ENCODE measurements around the gene PNKD. TPM values are rescaled to one million over a fixed set of nuclear protein-coding genes. Genes with fewer than 3 reads are reported as not detected.

The PNKD gene
- total and polyA plus RNA-seq, 7 experiments from 2014 or later, result 18.5 to 108 (median 37.6) TPM

DNA sequence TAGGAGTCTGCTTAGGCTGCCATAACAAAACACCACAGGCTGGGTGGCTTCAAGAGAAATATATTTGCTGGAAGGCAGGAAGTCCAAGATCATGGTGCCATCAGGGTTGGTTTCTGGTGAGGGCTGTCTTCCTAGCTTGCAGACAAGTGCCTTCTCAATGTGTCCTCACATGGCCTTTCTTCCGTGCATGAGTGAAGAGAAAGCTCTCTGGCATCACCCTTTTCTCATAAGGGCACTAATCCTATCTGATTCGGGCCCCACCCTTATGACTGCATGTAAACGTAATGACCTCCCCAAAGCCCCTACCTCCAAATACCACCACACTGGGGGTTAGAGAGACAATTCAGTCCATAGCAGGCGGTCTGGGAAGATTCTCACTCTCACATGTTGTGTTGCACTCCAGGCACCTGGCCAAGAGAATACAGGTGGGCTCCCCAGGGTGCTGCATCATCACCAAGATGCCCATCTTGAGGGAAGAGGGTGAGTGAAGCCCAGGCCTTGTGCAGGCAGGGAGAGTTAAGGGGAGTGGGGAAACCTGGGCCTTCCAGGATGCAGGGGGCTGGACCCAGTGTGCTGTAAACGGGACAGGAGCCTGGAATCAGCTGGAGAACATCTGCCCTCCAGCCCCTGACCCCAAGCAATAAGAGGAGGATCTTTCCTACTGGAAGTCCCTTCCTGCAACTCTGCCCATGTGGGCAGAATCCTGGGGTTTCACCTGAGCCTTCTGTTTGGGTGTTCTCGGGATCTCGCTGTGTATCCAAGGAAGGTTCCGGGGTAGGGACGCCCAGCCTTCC lies 96.5 kb downstream of the PNKD start:
- H3K36me3 Mint-ChIP-seq, result peaks cover 0 to 2% (median 0%) of the 10 kb centered on the region in 5 donors
- H3K4me1 ChIP-seq (ENCODE audit: control insufficient read depth in 2 of 2, insufficient read depth in 2 of 2, low read length in 2 of 2), result peaks cover 0 to 17% of the 10 kb centered on the region in 2 donors
- ChIA-PET CTCF (interaction anchor here (0.7 to 1.4 kb wide), 4 partner anchors 10 to 200 kb away, joined by 3 to 10 read pairs (median 4); partner anchors contain the start of genes CATIP and CXCR1), POLR2A (interaction anchor here (0.7 to 1.7 kb wide), 12 partner anchors 9 to 97 kb away, joined by 3 to 14 read pairs (median 3); partner anchors contain the start of genes AAMP, CATIP, CTDSP1 and PNKD)
- no peaks in the 10 kb centered on the region for H3K27me3 ChIP-seq (ENCODE audit: control insufficient read depth in 2 of 2, insufficient read depth in 2 of 2, low read length in 2 of 2)
- H3K4me3 Mint-ChIP-seq, result peak overlapping the region; percentile 66 to 87 (median 82)
- intact Hi-C loops (cut with micrococcal nuclease), result loop anchor here (1.0 to 2.0 kb wide), 4 partner anchors 29 to 97 kb away; partner anchors contain the start of genes AAMP (in 1 of the 2), PNKD (in 1 of the 2) and TMBIM1 (in 1 of the 2)
- peaks cover 11 to 51% (median 31%) of the 10 kb centered on the region in 7 donors for H3K4me1 Mint-ChIP-seq
- H3K9me3 ChIP-seq (ENCODE audit: control insufficient read depth in 2 of 3, low read length in 3 of 3), result no peaks in the 10 kb centered on the region
- DNase-seq (no peak), ATAC-seq (no peak)
- peak overlapping the region; percentile 72 for H3K27ac ChIP-seq (ENCODE audit: low read depth, low read length)
- peak overlapping the region; percentile 74 for H3K4me3 ChIP-seq (ENCODE audit: low read length)
- H3K9me3 Mint-ChIP-seq, result peaks cover 0 to 3% (median 0%) of the 10 kb centered on the region in 11 donors
- no peaks in the 10 kb centered on the region for H3K36me3 ChIP-seq (ENCODE audit: control insufficient read depth in 2 of 3, insufficient read depth in 3 of 3, low read length in 3 of 3)
- H3K27me3 Mint-ChIP-seq, result peaks cover 0 to 33% (median 0%) of the 10 kb centered on the region in 5 donors
- peak overlapping the region; percentile 14 to 94 (median 83) for H3K27ac Mint-ChIP-seq

DNA sequence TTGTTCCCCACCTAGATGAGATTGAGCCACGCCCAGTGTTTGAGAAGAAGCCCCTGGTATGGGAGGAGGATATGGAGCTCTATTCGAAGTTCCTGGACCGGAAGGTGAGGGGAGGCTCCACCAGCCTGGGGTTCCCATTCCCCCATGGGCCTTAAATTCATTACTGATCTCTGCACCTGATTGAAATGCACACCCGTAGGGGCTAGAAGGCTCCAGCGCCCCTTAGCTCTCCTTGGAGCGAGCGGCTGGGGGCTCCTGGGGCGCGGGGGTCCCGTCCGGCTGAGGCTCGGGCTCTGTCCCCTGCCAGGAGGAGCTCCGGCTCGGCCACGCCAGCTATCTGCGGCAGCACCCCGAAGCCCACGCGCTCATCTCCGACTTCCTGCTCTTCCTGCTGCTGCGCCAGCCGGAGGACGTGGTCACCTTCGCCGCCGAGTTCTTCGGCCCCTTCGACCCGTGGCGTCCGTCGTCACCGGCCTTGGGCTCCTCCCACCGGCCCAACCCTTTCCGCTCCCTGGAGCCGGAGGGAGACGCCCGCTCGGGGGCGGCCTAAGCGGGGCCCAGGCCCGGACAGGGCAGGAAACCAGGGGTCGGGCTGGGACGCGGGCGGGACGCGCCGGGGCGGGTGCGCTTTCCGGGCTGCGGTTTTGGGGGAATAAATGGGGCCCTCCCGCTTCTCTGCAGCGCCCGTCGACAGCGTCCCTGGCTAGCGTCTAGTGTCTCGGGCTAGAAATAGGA lies 97.3 kb downstream of the PNKD start:
- Histone ChIP-seq H3K36me3 (ENCODE audit: control insufficient read depth in 2 of 3, insufficient read depth in 3 of 3, low read length in 3 of 3) (no peaks in the 10 kb centered on the region), H3K4me3 (ENCODE audit: low read length) (peak overlapping the region; percentile 74), H3K27me3 (ENCODE audit: control insufficient read depth in 2 of 2, insufficient read depth in 2 of 2, low read length in 2 of 2) (no peaks in the 10 kb centered on the region), H3K9me3 (ENCODE audit: control insufficient read depth in 2 of 3, low read length in 3 of 3) (no peaks in the 10 kb centered on the region), H3K27ac (ENCODE audit: low read depth, low read length) (peak overlapping the region; percentile 72), H3K4me1 (ENCODE audit: control insufficient read depth in 2 of 2, insufficient read depth in 2 of 2, low read length in 2 of 2) (peaks cover 0 to 17% of the 10 kb centered on the region in 2 donors)
- intact Hi-C loops (cut with micrococcal nuclease), result loop anchor here (1.0 to 2.0 kb wide), 4 partner anchors 29 to 97 kb away; partner anchors contain the start of genes AAMP (in 1 of the 2), PNKD (in 1 of the 2) and TMBIM1 (in 1 of the 2)
- H3K4me3 Mint-ChIP-seq, result peak overlapping the region; percentile 75 to 87 (median 82)
- H3K27me3 Mint-ChIP-seq, result peaks cover 0 to 33% (median 0%) of the 10 kb centered on the region in 5 donors
- peaks cover 11 to 51% (median 31%) of the 10 kb centered on the region in 7 donors for H3K4me1 Mint-ChIP-seq
- H3K36me3 Mint-ChIP-seq, result peaks cover 0 to 2% (median 0%) of the 10 kb centered on the region in 5 donors
- DNase-seq, result peak; percentile 55 to 79 (median 62)
- POLR2A ChIA-PET, result interaction anchor here (0.7 to 1.7 kb wide), 11 partner anchors 9 to 98 kb away, joined by 3 to 14 read pairs (median 3); partner anchors contain the start of genes AAMP, CATIP, CTDSP1 and PNKD
- ATAC-seq, result peak; percentile 89
- H3K9me3 Mint-ChIP-seq, result peaks cover 0 to 3% (median 0%) of the 10 kb centered on the region in 11 donors
- CTCF ChIA-PET, result interaction anchor here (0.6 to 1.4 kb wide), 5 partner anchors 11 to 201 kb away, joined by 3 to 10 read pairs (median 4); partner anchors contain the start of genes CATIP and CXCR1
- peak overlapping the region; percentile 14 to 94 (median 89) for H3K27ac Mint-ChIP-seq

- ChIA-PET POLR2A (interaction anchor here (1.2 to 2.3 kb wide), 3 partner anchors 27 to 32 kb away, joined by 4 to 14 read pairs (median 13); partner anchors contain the start of gene CTDSP1), CTCF (interaction anchor here (0.6 to 1.5 kb wide), 5 partner anchors 12 to 95 kb away, joined by 3 to 10 read pairs (median 4); partner anchors contain the start of gene CATIP)
- peaks cover 0 to 17% of the 10 kb centered on the region in 2 donors for H3K4me1 ChIP-seq (ENCODE audit: control insufficient read depth in 2 of 2, insufficient read depth in 2 of 2, low read length in 2 of 2)
- H3K4me3 Mint-ChIP-seq, result peak overlapping the region; percentile 75 to 87 (median 82)
- no peaks in the 10 kb centered on the region for H3K27me3 ChIP-seq (ENCODE audit: control insufficient read depth in 2 of 2, insufficient read depth in 2 of 2, low read length in 2 of 2)
- peaks cover 11 to 51% (median 31%) of the 10 kb centered on the region in 7 donors for H3K4me1 Mint-ChIP-seq
- H3K36me3 Mint-ChIP-seq, result peaks cover 0 to 2% (median 0%) of the 10 kb centered on the region in 5 donors
- H3K9me3 ChIP-seq (ENCODE audit: control insufficient read depth in 2 of 3, low read length in 3 of 3), result no peaks in the 10 kb centered on the region
- peak overlapping the region; percentile 14 to 92 (median 88) for H3K27ac Mint-ChIP-seq
- H3K36me3 ChIP-seq (ENCODE audit: control insufficient read depth in 2 of 3, insufficient read depth in 3 of 3, low read length in 3 of 3), result no peaks in the 10 kb centered on the region
- H3K4me3 ChIP-seq (ENCODE audit: low read length), result peak overlapping the region; percentile 74
- intact Hi-C loops (cut with micrococcal nuclease), result no loop called here
- no peak for ATAC-seq
- DNase-seq, result no peak
- peaks cover 0 to 3% (median 0%) of the 10 kb centered on the region in 11 donors for H3K9me3 Mint-ChIP-seq
- peaks cover 0 to 29% (median 0%) of the 10 kb centered on the region in 5 donors for H3K27me3 Mint-ChIP-seq
- H3K27ac ChIP-seq (ENCODE audit: low read depth, low read length), result peak overlapping the region; percentile 72
Measured at GRCh38 chr2:218368150-218368528, 97.8 kb downstream of the PNKD start.

DNA sequence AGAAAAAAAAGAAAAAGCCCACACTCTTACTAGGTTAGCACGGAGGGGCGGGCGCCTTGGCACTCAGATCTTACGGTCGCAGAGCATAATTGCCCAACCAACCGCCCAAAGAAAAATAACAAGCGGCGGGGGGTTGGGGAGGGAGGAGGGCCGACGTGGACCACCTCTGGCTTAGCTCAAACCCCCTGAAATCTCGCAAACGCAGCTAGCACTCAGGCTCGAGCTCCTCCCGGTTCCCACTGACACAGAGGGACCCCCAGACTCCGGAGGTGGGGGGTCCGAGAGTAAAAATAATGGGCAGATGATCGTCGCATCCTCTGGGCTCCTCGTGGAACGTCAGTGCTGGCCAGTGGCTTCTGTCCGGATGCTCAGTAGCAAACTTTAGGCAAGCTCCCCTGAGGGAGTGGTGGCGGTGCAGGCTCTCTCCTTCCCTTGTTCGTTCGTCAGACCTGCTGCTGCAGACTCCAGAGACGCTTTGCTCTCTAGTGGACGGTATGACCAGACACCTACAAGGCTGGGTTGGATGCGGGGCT lies 98.4 kb downstream of the PNKD start:
- H3K4me1 ChIP-seq (ENCODE audit: control insufficient read depth in 2 of 2, insufficient read depth in 2 of 2, low read length in 2 of 2), result peaks cover 0 to 17% of the 10 kb centered on the region in 2 donors
- no peaks in the 10 kb centered on the region for H3K27me3 ChIP-seq (ENCODE audit: control insufficient read depth in 2 of 2, insufficient read depth in 2 of 2, low read length in 2 of 2)
- peak overlapping the region in 8 of 9 donors; percentile 14 to 92 (median 86) for H3K27ac Mint-ChIP-seq
- no peaks in the 10 kb centered on the region for H3K36me3 ChIP-seq (ENCODE audit: control insufficient read depth in 2 of 3, insufficient read depth in 3 of 3, low read length in 3 of 3)
- peaks cover 0 to 29% (median 0%) of the 10 kb centered on the region in 5 donors for H3K27me3 Mint-ChIP-seq
- peak overlapping the region; percentile 72 for H3K27ac ChIP-seq (ENCODE audit: low read depth, low read length)
- peaks cover 0 to 3% (median 0%) of the 10 kb centered on the region in 11 donors for H3K9me3 Mint-ChIP-seq
- peaks cover 0 to 2% (median 0%) of the 10 kb centered on the region in 5 donors for H3K36me3 Mint-ChIP-seq
- H3K9me3 ChIP-seq (ENCODE audit: control insufficient read depth in 2 of 3, low read length in 3 of 3), result no peaks in the 10 kb centered on the region
- H3K4me1 Mint-ChIP-seq, result peaks cover 11 to 51% (median 31%) of the 10 kb centered on the region in 7 donors
- ChIA-PET CTCF (interaction anchor here (0.7 to 1.5 kb wide), 4 partner anchors 12 to 67 kb away, joined by 3 to 6 read pairs (median 3); partner anchors contain the start of gene CATIP), POLR2A (interaction anchor here (0.9 to 2.3 kb wide), 3 partner anchors 21 to 31 kb away, joined by 3 to 13 read pairs (median 4); partner anchors contain the start of gene CTDSP1)
- no peak overlapping the region for H3K4me3 ChIP-seq (ENCODE audit: low read length)
- peak overlapping the region; percentile 30 to 87 (median 76) for H3K4me3 Mint-ChIP-seq
- peak in 1 of 9 donors; percentile 26 for DNase-seq
- intact Hi-C loops (cut with micrococcal nuclease), result no loop called here
- ATAC-seq, result no peak

GRCh38 chr2:218369330-218369729 lies 99.0 kb downstream of the PNKD start:
- Histone ChIP-seq H3K9me3 (ENCODE audit: control insufficient read depth in 2 of 3, low read length in 3 of 3) (no peaks in the 10 kb centered on the region), H3K4me1 (ENCODE audit: control insufficient read depth in 2 of 2, insufficient read depth in 2 of 2, low read length in 2 of 2) (peaks cover 0 to 17% of the 10 kb centered on the region in 2 donors), H3K36me3 (ENCODE audit: control insufficient read depth in 2 of 3, insufficient read depth in 3 of 3, low read length in 3 of 3) (no peaks in the 10 kb centered on the region), H3K27ac (ENCODE audit: low read depth, low read length) (no peak overlapping the region), H3K27me3 (ENCODE audit: control insufficient read depth in 2 of 2, insufficient read depth in 2 of 2, low read length in 2 of 2) (no peaks in the 10 kb centered on the region), H3K4me3 (ENCODE audit: low read length) (no peak overlapping the region)
- CTCF ChIA-PET, result interaction anchor here (0.7 to 1.5 kb wide), 3 partner anchors 17 to 67 kb away, joined by 3 to 6 read pairs (median 3); no protein-coding TSS in a partner anchor
- ATAC-seq (no peak), DNase-seq (no peak)
- POLR2A ChIA-PET, result interaction anchor here (0.9 to 2.3 kb wide), 4 partner anchors 14 to 30 kb away, joined by 3 to 13 read pairs (median 4); partner anchors contain the start of gene CTDSP1
- intact Hi-C loops (cut with micrococcal nuclease), result no loop called here
- peaks cover 11 to 51% (median 31%) of the 10 kb centered on the region in 7 donors for H3K4me1 Mint-ChIP-seq
- peaks cover 0 to 29% (median 0%) of the 10 kb centered on the region in 5 donors for H3K27me3 Mint-ChIP-seq
- peak overlapping the region in 8 of 9 donors; percentile 14 to 91 (median 80) for H3K27ac Mint-ChIP-seq
- H3K4me3 Mint-ChIP-seq, result peak overlapping the region in 9 of 10 donors; percentile 26 to 83 (median 69)
- H3K9me3 Mint-ChIP-seq, result peaks cover 0 to 3% (median 0%) of the 10 kb centered on the region in 11 donors
- peaks cover 0 to 2% (median 0%) of the 10 kb centered on the region in 5 donors for H3K36me3 Mint-ChIP-seq
